NT2/D1 (cell line): ENCODE measurements around the gene LSS.

Source experiments
- DNase-seq: peaks from one replicate; pipeline ENCODE4 v3.0.0-alpha.2; 2011; ENCODE audit warnings: low read depth, low spot score
- H3K27me3 ChIP-seq: 2 replicates; pipeline ENCODE4 v1.6.0; 2011; ENCODE audit warnings: mild to moderate bottlenecking; ENCODE audit not compliant: insufficient read length, insufficient read depth
- H3K36me3 ChIP-seq: 2 replicates; pipeline ENCODE4 v1.6.1; 2011; ENCODE audit warnings: mild to moderate bottlenecking, low read length, mixed read lengths; ENCODE audit not compliant: insufficient read depth, insufficient read length
- H3K4me1 ChIP-seq: 2 replicates; pipeline ENCODE4 v1.5.1; 2011; ENCODE audit not compliant: insufficient read depth, insufficient read length
- H3K4me3 ChIP-seq: 2 replicates; pipeline ENCODE4 v1.5.1; 2011; ENCODE audit warnings: low read depth; ENCODE audit not compliant: insufficient read length
- H3K9ac ChIP-seq: 2 replicates; pipeline ENCODE4 v1.6.0; 2011; ENCODE audit warnings: low read depth; ENCODE audit not compliant: insufficient read length
- H3K9me3 ChIP-seq: 2 replicates; pipeline ENCODE4 v1.5.1; 2011; ENCODE audit warnings: mild to moderate bottlenecking, low read length; ENCODE audit not compliant: insufficient read depth
- SUZ12 ChIP-seq: IDR thresholded peaks from 2 replicates; pipeline ENCODE4 v1.6.1; 2011; ENCODE audit not compliant: insufficient read length, insufficient read depth; ENCODE audit errors: extremely low read depth
- YY1 ChIP-seq: IDR thresholded peaks from 2 replicates; pipeline ENCODE4 v1.6.1; 2011; ENCODE audit not compliant: insufficient read length, insufficient read depth
- ZNF274 ChIP-seq: IDR thresholded peaks from 2 replicates; pipeline ENCODE4 v1.6.1; 2011; ENCODE audit warnings: mild to moderate bottlenecking, low read depth, low read length

Gene LSS

GRCh38 chr21:46199436-46200373, 28.9 kb downstream of the LSS start:
- no peak overlapping the region for H3K9ac ChIP-seq
- peaks cover 4% of the 10 kb centered on the region; the same call in 1 of the 2 replicates for H3K9me3 ChIP-seq
- no peaks in the 10 kb centered on the region for H3K27me3 ChIP-seq
- DNase-seq = no peak
- no peak for TF ChIP-seq SUZ12
- no peak for TF ChIP-seq ZNF274
- TF ChIP-seq YY1 = no peak
- peaks cover 5% of the 10 kb centered on the region for H3K4me1 ChIP-seq
- peaks cover 82% of the 10 kb centered on the region for H3K36me3 ChIP-seq
- H3K4me3 ChIP-seq = no peak overlapping the region

DNA sequence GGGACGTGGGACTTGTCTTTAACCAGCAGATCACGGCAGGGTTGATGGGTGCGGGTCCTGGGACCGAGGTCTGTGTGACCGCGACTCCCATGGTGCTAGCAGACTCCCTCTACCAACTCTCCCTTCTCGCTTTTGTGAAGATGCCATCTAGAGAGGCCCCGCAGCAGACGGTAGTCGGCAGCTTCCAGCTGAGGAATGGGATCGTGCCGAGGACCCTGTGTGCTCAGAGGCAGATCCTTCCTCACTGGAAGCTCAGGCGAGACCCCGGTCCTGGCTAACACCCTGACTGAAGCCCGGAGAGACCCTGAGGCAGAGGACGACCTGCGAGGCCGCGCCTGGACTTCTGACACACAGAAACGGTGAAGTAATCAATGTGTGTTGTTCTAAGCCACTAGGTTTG, 31.8 kb downstream of the LSS start:
- Histone ChIP-seq H3K9me3 (peaks cover 4% of the 10 kb centered on the region; the same call in 1 of the 2 replicates), H3K27me3 (no peaks in the 10 kb centered on the region), H3K4me3 (no peak overlapping the region), H3K9ac (no peak overlapping the region), H3K4me1 (peaks cover 7% of the 10 kb centered on the region), H3K36me3 (peaks cover 89% of the 10 kb centered on the region)
- DNase-seq = no peak
- TF ChIP-seq YY1 = no peak
- no peak for TF ChIP-seq SUZ12
- TF ChIP-seq ZNF274 = no peak

GRCh38 chr21:46195595-46196195, 32.9 kb downstream of the LSS start:
- Histone ChIP-seq H3K4me3 (no peak overlapping the region), H3K27me3 (no peaks in the 10 kb centered on the region), H3K9ac (peak overlapping the region; percentile 53), H3K9me3 (peaks cover 4% of the 10 kb centered on the region; the same call in 1 of the 2 replicates), H3K4me1 (peaks cover 16% of the 10 kb centered on the region), H3K36me3 (peaks cover 93% of the 10 kb centered on the region)
- DNase-seq = no peak
- no peak for TF ChIP-seq YY1
- TF ChIP-seq ZNF274 = no peak
- TF ChIP-seq SUZ12 = no peak

GRCh38 chr21:46194374-46195334, 33.9 kb downstream of the LSS start:
- peaks cover 26% of the 10 kb centered on the region for H3K4me1 ChIP-seq
- TF ChIP-seq SUZ12 = no peak
- no peak for TF ChIP-seq ZNF274
- no peak for TF ChIP-seq YY1
- peaks cover 2% of the 10 kb centered on the region; the same call in 1 of the 2 replicates for H3K9me3 ChIP-seq
- no peak for DNase-seq
- H3K36me3 ChIP-seq = peaks cover 93% of the 10 kb centered on the region
- no peak overlapping the region for H3K9ac ChIP-seq
- H3K4me3 ChIP-seq = no peak overlapping the region
- no peaks in the 10 kb centered on the region for H3K27me3 ChIP-seq

DNA sequence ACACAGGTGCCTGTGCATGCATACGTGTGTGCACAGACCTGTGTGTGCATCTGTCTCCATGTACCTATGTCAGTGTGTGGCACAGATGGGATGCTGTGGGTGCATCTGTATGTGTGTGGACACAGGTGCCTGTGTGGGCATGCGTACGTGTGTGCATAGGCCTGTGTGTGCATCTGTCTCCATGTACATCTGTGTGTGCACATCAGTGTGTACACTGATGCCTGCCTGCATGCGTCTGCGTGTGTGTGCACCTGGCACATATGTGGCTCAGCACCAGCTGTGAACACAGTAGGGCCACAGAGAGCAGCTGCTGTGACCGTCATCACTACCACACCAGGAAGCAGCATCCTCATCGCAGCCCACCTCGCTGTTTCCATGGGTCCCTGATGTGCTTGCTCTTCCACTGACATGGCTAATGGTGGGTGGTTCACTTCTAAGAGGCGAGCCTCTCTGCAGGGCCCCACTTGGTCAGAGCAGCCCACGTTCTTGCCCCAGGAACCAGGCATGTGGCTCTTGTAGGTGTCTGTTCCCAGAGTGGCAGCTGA, 34.7 kb downstream of the LSS start:
- Histone ChIP-seq H3K27me3 (no peaks in the 10 kb centered on the region), H3K36me3 (peaks cover 92% of the 10 kb centered on the region), H3K4me3 (no peak overlapping the region), H3K9me3 (no peaks in the 10 kb centered on the region), H3K4me1 (peaks cover 31% of the 10 kb centered on the region), H3K9ac (no peak overlapping the region)
- TF ChIP-seq SUZ12 = no peak
- TF ChIP-seq ZNF274 = no peak
- no peak for TF ChIP-seq YY1
- DNase-seq = no peak

- Histone ChIP-seq H3K4me1 (peaks cover 37% of the 10 kb centered on the region), H3K27me3 (no peaks in the 10 kb centered on the region), H3K9ac (peak overlapping the region; percentile 26), H3K4me3 (no peak overlapping the region), H3K36me3 (peaks cover 88% of the 10 kb centered on the region), H3K9me3 (no peaks in the 10 kb centered on the region)
- no peak for DNase-seq
- no peak for TF ChIP-seq YY1
- no peak for TF ChIP-seq ZNF274
- no peak for TF ChIP-seq SUZ12
Measured at GRCh38 chr21:46191686-46192575, 36.6 kb downstream of the LSS start.
